Keratinocyte (primary cell): ENCODE data around the gene SLC27A2.

Experiments used
- CTCF ChIP-seq, 3 experiments: IDR thresholded peaks in 1 of 3; conservative IDR thresholded peaks in 1 of 3; optimal IDR thresholded peaks in 1 of 3; 2 replicates in 2 of 3; 3 replicates in 1 of 3; pipeline versions ENCODE3 to v1.5.1; 2011; ENCODE audit warnings: low read length in 3 of 3, mild to moderate bottlenecking in 3 of 3, moderate library complexity in 2 of 3, control low read depth in 1 of 3, inconsistent platforms in 1 of 3; ENCODE audit not compliant: insufficient read depth in 2 of 3; ENCODE audit errors: extremely low read depth in 1 of 3
- EZH2 ChIP-seq: IDR thresholded peaks from one replicate; pipeline ENCODE4 v1.6.1; 2012; ENCODE audit warnings: inconsistent platforms, mild to moderate bottlenecking, low read length, moderate library complexity

GRCh38 chr15:50246631-50247030, 64.6 kb downstream of the SLC27A2 start:
- no peak for TF ChIP-seq CTCF (optimal IDR thresholded peaks at IDR 0.05 in 1 of 3, IDR thresholded peaks at IDR 0.05 in 1 of 3, conservative IDR thresholded peaks at IDR 0.05 in 1 of 3; ENCODE audit: extremely low read depth in 1 of 3, insufficient read depth in 2 of 3, low read length in 3 of 3)
- TF ChIP-seq EZH2, result no peak
